ENCODE data around the gene NAA50. TPM values are rescaled to one million over a fixed set of nuclear protein-coding genes. Genes with fewer than 3 reads are reported as not detected.
A peak's percentile ranks its signal among the peaks of the same experiment; 100 is the strongest.

The NAA50 gene
- total and polyA plus RNA-seq, 2 of the 13 experiments (the other 11 are each of a cell fraction or from before 2014, with no cell fraction given), result 30.2 to 233 TPM

GRCh38 chr3:113741620-113742019 lies 4.4 kb downstream of the NAA50 start:
- Histone ChIP-seq H3K79me2 (ENCODE audit: insufficient read depth, low read length) (peaks cover 94% of the 10 kb centered on the region), H3K36me3 (replicated peaks in 1 of 2; ENCODE audit: control insufficient read depth in 1 of 2, insufficient read depth in 2 of 2, low read length in 2 of 2) (no peaks in the 10 kb centered on the region; a peak in 1 of 5 replicates), H2AFZ (ENCODE audit: low read length) (no peak overlapping the region), H4K20me1 (ENCODE audit: insufficient read depth, low read length) (peaks cover 42% of the 10 kb centered on the region), H3K4me2 (ENCODE audit: low read depth, low read length) (no peak overlapping the region), H3K27ac (ENCODE audit: extremely low read length, insufficient read depth, low read length) (no peak overlapping the region), H3K27me3 (ENCODE audit: control insufficient read depth in 1 of 2, insufficient read depth in 2 of 2, low read length in 2 of 2) (no peaks in the 10 kb centered on the region; a peak in 1 of 5 replicates), H3K9ac (ENCODE audit: insufficient read depth, low read depth, low read length) (no peak overlapping the region), H3K4me1 (ENCODE audit: insufficient read depth, low read length) (peaks cover 75% of the 10 kb centered on the region), H3K9me3 (ENCODE audit: low read length) (no peaks in the 10 kb centered on the region), H3K4me3 (replicated peaks in 1 of 3; ENCODE audit: insufficient read depth in 1 of 3, low read depth in 2 of 3, low read length in 3 of 3) (no peak overlapping the region)
- intact Hi-C loops (cut with micrococcal nuclease; ENCODE audit: unreplicated experiment), result loop anchor here (10.0 kb wide), 1 partner anchor 187 kb away; no protein-coding TSS in a partner anchor
- ATAC-seq (no peak), FAIRE-seq (no peak), DNase-seq (ENCODE audit: low spot score) (peak; percentile 10)
- ChIA-PET POLR2A (no interaction called here), CTCF (ENCODE audit: low intra/inter-chr PET ratio, low total read pairs) (no interaction called here)
- in situ Hi-C loops (cut with HindIII; ENCODE audit: extremely low pct_ligation_motif_present, low pct_unique_long_range_greater_than_20kb), result loop anchor here (10.0 kb wide), 1 partner anchor 93 kb away; the partner anchor contains the start of gene GRAMD1C
- TF ChIP-seq ZNF775 (CRISPR knock-in tag; IDR thresholded peaks at IDR 0.05; ENCODE audit: borderline replicate concordance) (no peak), SKI (IDR thresholded peaks at IDR 0.05; ENCODE audit: partially characterized antibody) (no peak), ARNT2 (CRISPR knock-in tag; IDR thresholded peaks at IDR 0.05; ENCODE audit: low read depth) (no peak), CEBPB (IDR thresholded peaks at IDR 0.05; ENCODE audit: borderline replicate concordance, low read depth, low read length) (peak; percentile 81; the same call in 1 of the 2 replicates), ONECUT2 (CRISPR knock-in tag; IDR thresholded peaks at IDR 0.05) (0 out of 2 replicates have a peak, but pooled peaks have one; percentile 29), PHF8 (CRISPR knock-in tag; IDR thresholded peaks at IDR 0.05) (no peak), ZNF33B (CRISPR knock-in tag; IDR thresholded peaks at IDR 0.05) (no peak), HNRNPK (IDR thresholded peaks at IDR 0.05; ENCODE audit: low read depth, low read length, poor library complexity, severe bottlenecking) (no peak), GATAD2A (CRISPR knock-in tag; IDR thresholded peaks at IDR 0.05) (peak; percentile 43), BCL6 (CRISPR knock-in tag; IDR thresholded peaks at IDR 0.05) (0 out of 2 replicates have a peak, but pooled peaks have one; percentile 15), CCAR2 (optimal IDR thresholded peaks at IDR 0.05; ENCODE audit: low read depth, low read length) (no peak), POGK (CRISPR knock-in tag; conservative IDR thresholded peaks at IDR 0.05) (0 out of 2 replicates have a peak, but pooled peaks have one; percentile 23), TFAP4 (IDR thresholded peaks at IDR 0.05; ENCODE audit: borderline replicate concordance, low read depth) (no peak), ATF4 (CRISPR knock-in tag; IDR thresholded peaks at IDR 0.05) (peak in 1 of 2 experiments; percentile 95; a peak in 2 of 4 replicates), ZNF44 (CRISPR knock-in tag; IDR thresholded peaks at IDR 0.05) (no peak), ZBTB4 (CRISPR knock-in tag; IDR thresholded peaks at IDR 0.05; ENCODE audit: borderline replicate concordance) (no peak)
- 43% methylated on average over 1 of the region's 1 CpG for WGBS (ENCODE audit: low lambda C conversion rate)
- no TSS peak for BruUV-seq (replicated peaks)

Measured in HepG2 (cell line).